IMR-90 (cell line): Measurements from ENCODE around the gene WASF3. TPM values are rescaled to one million over a fixed set of nuclear protein-coding genes. Genes with fewer than 3 reads are reported as not detected.

Experiments
- ATAC-seq: fragments of 200-7000 bp; cut with Tn5 transposase; 2 replicates; pipeline ENCODE4 v1.9.1; 2020; ENCODE audit warnings: low read depth, mild to moderate bottlenecking, moderate library complexity
- BruUV-seq: library from RNA; stranded (reverse); fragments of 400-500 nt; replicated peaks from 2 replicates; lab custom pipeline; 2021; lab: Mats Ljungman, UMichigan
- CTCF ChIA-PET: fragments of 300-600 bp; formaldehyde crosslinking; extraction: SDS; loops from one replicate; lab custom pipeline; 2021; ENCODE audit warnings: antibody characterized with exemption; lab: Yijun Ruan, JAX
- POLR2A ChIA-PET: fragments of 300-600 bp; sonication (Branson Sonifier 250); formaldehyde crosslinking; loops from one replicate; lab custom pipeline; 2022; ENCODE audit warnings: antibody characterized with exemption; ENCODE audit not compliant: unreplicated experiment; lab: Charles Lee
- DNase-seq: peaks from one replicate; pipeline ENCODE4 v3.0.0; 2013
- H2AFZ ChIP-seq: replicated peaks from 2 replicates; pipeline ENCODE3; 2013; ENCODE audit warnings: low read length, mild to moderate bottlenecking; ENCODE audit not compliant: poor library complexity
- H2AK5ac ChIP-seq: 2 replicates; pipeline ENCODE4 v1.6.1; 2013; ENCODE audit warnings: low read depth, low read length, inconsistent platforms
- H2AK9ac ChIP-seq: replicated peaks from 2 replicates; pipeline ENCODE3; 2013; ENCODE audit warnings: mild to moderate bottlenecking, low read depth, low read length, moderate library complexity; ENCODE audit not compliant: poor library complexity
- H2BK120ac ChIP-seq: 2 replicates; pipeline ENCODE4 v1.6.1; 2013; ENCODE audit warnings: low read depth, low read length, inconsistent platforms
- H2BK15ac ChIP-seq: 3 replicates; pipeline ENCODE4 v1.6.1; 2013; ENCODE audit warnings: low read depth, low read length, inconsistent platforms
- H2BK20ac ChIP-seq: 2 replicates; pipeline ENCODE4 v1.6.1; 2013; ENCODE audit warnings: low read depth, mild to moderate bottlenecking, inconsistent platforms, low read length, moderate library complexity
- H2BK5ac ChIP-seq: 2 replicates; pipeline ENCODE4 v1.6.1; 2013; ENCODE audit warnings: mild to moderate bottlenecking, low read depth, low read length, inconsistent platforms; ENCODE audit not compliant: poor library complexity, severe bottlenecking
- H3K14ac ChIP-seq: replicated peaks from 2 replicates; pipeline ENCODE4 v1.6.1; 2013; ENCODE audit warnings: low read depth, low read length, inconsistent platforms
- H3K18ac ChIP-seq: 2 replicates; pipeline ENCODE4 v1.6.1; 2013; ENCODE audit warnings: low read depth, low read length, control low read depth
- H3K23ac ChIP-seq: 2 replicates; pipeline ENCODE4 v1.6.1; 2013; ENCODE audit warnings: low read depth, low read length, inconsistent platforms
- H3K27ac ChIP-seq: 2 replicates; pipeline ENCODE4 v1.5.1; 2013; ENCODE audit warnings: mild to moderate bottlenecking, control low read depth, low read length; ENCODE audit not compliant: insufficient read depth
- H3K27me3 ChIP-seq: 2 replicates; pipeline ENCODE4 v1.6.1; 2013; ENCODE audit warnings: low read length; ENCODE audit not compliant: control insufficient read depth, insufficient read depth
- H3K36me3 ChIP-seq: 2 replicates; pipeline ENCODE4 v1.6.1; 2013; ENCODE audit warnings: low read length, mixed read lengths; ENCODE audit not compliant: control insufficient read depth, insufficient read depth
- H3K4ac ChIP-seq: 2 replicates; pipeline ENCODE4 v1.6.1; 2013; ENCODE audit warnings: low read depth, low read length, inconsistent platforms
- H3K4me1 ChIP-seq: 2 replicates; pipeline ENCODE4 v1.6.1; 2013; ENCODE audit warnings: low read length, mixed read lengths; ENCODE audit not compliant: control insufficient read depth, insufficient read depth
- H3K4me2 ChIP-seq: 2 replicates; pipeline ENCODE4 v1.6.1; 2013; ENCODE audit warnings: low read depth, mild to moderate bottlenecking, control low read depth, low read length, moderate library complexity
- H3K4me3 ChIP-seq: 2 replicates; pipeline ENCODE4 v1.5.1; 2013; ENCODE audit warnings: low read depth, mild to moderate bottlenecking, control low read depth, low read length, moderate library complexity; ENCODE audit not compliant: insufficient read depth
- H3K56ac ChIP-seq: 2 replicates; pipeline ENCODE4 v1.6.1; 2013; ENCODE audit warnings: low read length, inconsistent platforms; ENCODE audit not compliant: insufficient read depth; ENCODE audit errors: extremely low read depth
- H3K79me1 ChIP-seq, 2 experiments: 2 replicates each; pipeline ENCODE4 v1.6.1; 2013; ENCODE audit warnings: low read length in 2 of 2, inconsistent platforms in 1 of 2, low read depth in 1 of 2
- H3K9ac ChIP-seq: 2 replicates; pipeline ENCODE4 v1.6.1; 2013; ENCODE audit warnings: low read depth, low read length, control low read depth
- H3K9me1 ChIP-seq: 2 replicates; pipeline ENCODE4 v1.6.1; 2013; ENCODE audit warnings: low read length, inconsistent platforms; ENCODE audit not compliant: insufficient read depth
- H3K9me3 ChIP-seq: 2 replicates; pipeline ENCODE4 v1.6.1; 2013; ENCODE audit warnings: low read length; ENCODE audit not compliant: control insufficient read depth, insufficient read depth
- H4K20me1 ChIP-seq: 2 replicates; pipeline ENCODE4 v1.6.1; 2013; ENCODE audit warnings: low read length, inconsistent platforms; ENCODE audit not compliant: insufficient read depth
- H4K5ac ChIP-seq: 2 replicates; pipeline ENCODE4 v1.6.1; 2013; ENCODE audit warnings: mild to moderate bottlenecking, low read depth, low read length, control low read depth
- H4K8ac ChIP-seq, 2 experiments: 2 replicates each; pipeline ENCODE4 v1.6.1; 2013; ENCODE audit warnings: low read depth in 2 of 2, low read length in 2 of 2, control low read depth in 1 of 2, inconsistent platforms in 1 of 2
- H4K91ac ChIP-seq: 2 replicates; pipeline ENCODE4 v1.6.1; 2013; ENCODE audit warnings: low read depth, low read length, inconsistent platforms; ENCODE audit not compliant: insufficient read depth
- CEBPB ChIP-seq: IDR thresholded peaks from 2 replicates; pipeline ENCODE4 v1.6.1; 2012; ENCODE audit warnings: low read depth, low read length, improper control_type of control experiment
- FOS ChIP-seq: fragments of 150-350 bp; IDR thresholded peaks from 2 replicates; pipeline ENCODE4 v1.6.1; 2016; ENCODE audit warnings: low read depth, low read length
- MXI1 ChIP-seq: IDR thresholded peaks from 2 replicates; pipeline ENCODE4 v1.6.1; 2012; ENCODE audit warnings: low read depth, mild to moderate bottlenecking, low read length, moderate library complexity, borderline replicate concordance
- RFX5 ChIP-seq: IDR thresholded peaks from 2 replicates; pipeline ENCODE4 v1.8.0; 2012; ENCODE audit warnings: low read depth, mild to moderate bottlenecking, low read length, moderate library complexity
- WGBS, 2 experiments: methylation state at CpG; one replicate each; pipeline versions ENCODE4 v1.1.5 to v1.1.7; 2013; ENCODE audit warnings: missing lambda C conversion rate in 2 of 2; ENCODE audit not compliant: insufficient read length in 1 of 2; ENCODE audit errors: extremely low coverage in 2 of 2; 5-methylcytosine and 5-hydroxymethylcytosine counted together
- dilution Hi-C: fragments of 300-500 bp; cut with HindIII; formaldehyde crosslinking; loops from one replicate; pipeline ENCODE4 v1.14.3; 2018; ENCODE audit warnings: low sequenced_read_pairs; ENCODE audit not compliant: unreplicated experiment
- in situ Hi-C: fragments of 300-500 bp; cut with MboI; formaldehyde crosslinking; loops from 3 replicates; pipeline ENCODE4 v1.14.3; 2019; ENCODE audit warnings: low sequenced_read_pairs, inconsistent platforms, mixed read lengths
- intact Hi-C: fragments of 100-400 bp; cut with micrococcal nuclease; formaldehyde crosslinking; loops from 2 replicates; pipeline ENCODE4 v1.10.0; 2022
- polyA plus RNA-seq, 3 experiments: library from polyadenylated mRNA; depleted of rRNA; stranded (reverse); fragments of >200 nt; gene quantifications; 2 replicates each; pipeline ENCODE4 v1.2.3, GENCODE V29; 2012; ENCODE audit warnings: low replicate concordance in 1 of 3
- total RNA-seq: library from RNA; depleted of rRNA; stranded (reverse); fragments of >200 nt; gene quantifications from 2 replicates; pipeline ENCODE4 v1.2.3, GENCODE V29; 2012
- TF ChIP-seq, protein P1 (sequence below): fragments of 150-350 bp; IDR thresholded peaks from 2 replicates; pipeline ENCODE4 v1.6.1; 2016; ENCODE audit warnings: low read depth, mild to moderate bottlenecking, low read length, moderate library complexity, borderline replicate concordance

WASF3 gene
- total and polyA plus RNA-seq, 2 of the 4 experiments (the other 2 are of a cell fraction) = 4.3 to 11.4 TPM

DNA sequence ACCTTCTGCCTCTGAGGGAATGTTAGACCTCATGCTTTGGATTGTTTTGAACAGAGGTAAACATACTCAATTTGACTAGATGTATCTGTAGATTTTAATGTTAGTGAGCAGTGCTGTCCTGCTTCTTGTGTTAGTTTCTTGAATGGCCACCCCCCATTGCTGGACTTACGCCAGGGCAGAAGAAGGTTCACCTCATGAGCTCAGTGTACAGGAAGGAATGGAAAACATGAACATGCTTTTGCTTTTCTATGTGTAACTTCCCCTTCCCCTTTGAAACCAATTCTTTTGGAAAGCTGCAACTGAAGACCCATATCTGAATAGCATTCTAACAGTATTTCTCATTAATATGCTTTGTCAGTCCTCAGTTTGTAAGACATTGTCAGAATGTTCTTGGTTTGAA is 32.3 kb downstream of the WASF3 start:
- peak overlapping the region; percentile 39; the same call in 1 of the 2 replicates for H3K14ac ChIP-seq
- no peak overlapping the region for H4K5ac ChIP-seq
- peaks cover 8% of the 10 kb centered on the region; the same call in 1 of the 2 replicates for H3K9me1 ChIP-seq
- no peak overlapping the region for H3K27ac ChIP-seq
- peaks cover 41 to 63% of the 10 kb centered on the region in 2 experiments for H3K79me1 ChIP-seq
- ChIA-PET POLR2A (no interaction called here), CTCF (no interaction called here)
- H2BK15ac ChIP-seq = no peak overlapping the region
- H3K4me2 ChIP-seq = peak overlapping the region; percentile 0; the same call in 1 of the 2 replicates
- H3K56ac ChIP-seq = no peak overlapping the region
- no peak overlapping the region for H2AFZ ChIP-seq
- H3K27me3 ChIP-seq = no peaks in the 10 kb centered on the region
- no peak overlapping the region for H3K4ac ChIP-seq
- H2BK20ac ChIP-seq = no peak overlapping the region
- intact Hi-C loops = no loop called here
- no peak overlapping the region for H2BK5ac ChIP-seq
- H4K8ac ChIP-seq = no peak overlapping the region
- no peak overlapping the region for H2AK9ac ChIP-seq
- H3K36me3 ChIP-seq = no peaks in the 10 kb centered on the region
- ATAC-seq = 0 out of 2 replicates have a peak, but pooled peaks have one; percentile 28
- peaks cover 26% of the 10 kb centered on the region; the same call in 1 of the 2 replicates for H4K20me1 ChIP-seq
- in situ Hi-C loops = no loop called here
- peaks cover 2% of the 10 kb centered on the region; the same call in 1 of the 2 replicates for H3K4me1 ChIP-seq
- TF ChIP-seq FOS (no peak), CEBPB (no peak), MXI1 (no peak), RFX5 (no peak)
- TF ChIP-seq, protein P1, sequence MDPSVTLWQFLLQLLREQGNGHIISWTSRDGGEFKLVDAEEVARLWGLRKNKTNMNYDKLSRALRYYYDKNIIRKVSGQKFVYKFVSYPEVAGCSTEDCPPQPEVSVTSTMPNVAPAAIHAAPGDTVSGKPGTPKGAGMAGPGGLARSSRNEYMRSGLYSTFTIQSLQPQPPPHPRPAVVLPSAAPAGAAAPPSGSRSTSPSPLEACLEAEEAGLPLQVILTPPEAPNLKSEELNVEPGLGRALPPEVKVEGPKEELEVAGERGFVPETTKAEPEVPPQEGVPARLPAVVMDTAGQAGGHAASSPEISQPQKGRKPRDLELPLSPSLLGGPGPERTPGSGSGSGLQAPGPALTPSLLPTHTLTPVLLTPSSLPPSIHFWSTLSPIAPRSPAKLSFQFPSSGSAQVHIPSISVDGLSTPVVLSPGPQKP = no peak
- DNase-seq = peak; percentile 56
- no peak overlapping the region for H3K18ac ChIP-seq
- 0 out of 2 replicates have a peak overlapping the region, but pooled peaks have one; percentile 12 for H3K23ac ChIP-seq
- H4K91ac ChIP-seq = no peak overlapping the region
- dilution Hi-C loops = no loop called here
- H3K4me3 ChIP-seq = no peak overlapping the region
- H3K9me3 ChIP-seq = no peaks in the 10 kb centered on the region
- no peak overlapping the region for H2BK120ac ChIP-seq
- no TSS peak for BruUV-seq
- H2AK5ac ChIP-seq = no peak overlapping the region
- WGBS, 2 experiments = no CpG with 5 or more reads among the region's 1 CpG
- no peak overlapping the region for H3K9ac ChIP-seq
